ENCODE data around the gene RPL14.

Gene RPL14

GRCh38 chr3:40456940-40457823 is at the start of gene RPL14:
Gene RPL14, plus strand, starts transcription at chr3:40457339. Its CDS starts 133 bp downstream, at chr3:40457472.
- peaks cover 28% of the 10 kb centered on the region for H3K36me3 Mint-ChIP-seq
- no peaks in the 10 kb centered on the region for H3K9me3 Mint-ChIP-seq
- H3K4me1 Mint-ChIP-seq = peaks cover 56% of the 10 kb centered on the region
- peak within 1 kb of the TSS; percentile 93 for H3K4me3 Mint-ChIP-seq
- H3K27ac Mint-ChIP-seq = peak within 1 kb of the TSS; percentile 98
- no peaks in the 10 kb centered on the region for H3K27me3 Mint-ChIP-seq

GRCh38 chr3:40407611-40408010 is 49.5 kb upstream of the RPL14 start:
- Mint-ChIP-seq H3K36me3 (peaks cover 3% of the 10 kb centered on the region), H3K4me1 (no peaks in the 10 kb centered on the region), H3K4me3 (no peak overlapping the region), H3K27me3 (peaks cover 1% of the 10 kb centered on the region), H3K9me3 (no peaks in the 10 kb centered on the region), H3K27ac (no peak overlapping the region)

- H3K9me3 Mint-ChIP-seq = no peaks in the 10 kb centered on the region
- H3K27ac Mint-ChIP-seq = no peak overlapping the region
- peaks cover 4% of the 10 kb centered on the region for H3K36me3 Mint-ChIP-seq
- H3K4me1 Mint-ChIP-seq = no peaks in the 10 kb centered on the region
- peaks cover 9% of the 10 kb centered on the region for H3K27me3 Mint-ChIP-seq
- H3K4me3 Mint-ChIP-seq = no peak overlapping the region
Observed at GRCh38 chr3:40414270-40414669, 42.9 kb upstream of the RPL14 start.

- H3K27me3 Mint-ChIP-seq = peaks cover 7% of the 10 kb centered on the region
- no peak overlapping the region for H3K4me3 Mint-ChIP-seq
- no peak overlapping the region for H3K27ac Mint-ChIP-seq
- no peaks in the 10 kb centered on the region for H3K9me3 Mint-ChIP-seq
- H3K4me1 Mint-ChIP-seq = peaks cover 3% of the 10 kb centered on the region
- H3K36me3 Mint-ChIP-seq = peaks cover 6% of the 10 kb centered on the region
Observed at GRCh38 chr3:40417845-40418543, 39.1 kb upstream of the RPL14 start.

DNA sequence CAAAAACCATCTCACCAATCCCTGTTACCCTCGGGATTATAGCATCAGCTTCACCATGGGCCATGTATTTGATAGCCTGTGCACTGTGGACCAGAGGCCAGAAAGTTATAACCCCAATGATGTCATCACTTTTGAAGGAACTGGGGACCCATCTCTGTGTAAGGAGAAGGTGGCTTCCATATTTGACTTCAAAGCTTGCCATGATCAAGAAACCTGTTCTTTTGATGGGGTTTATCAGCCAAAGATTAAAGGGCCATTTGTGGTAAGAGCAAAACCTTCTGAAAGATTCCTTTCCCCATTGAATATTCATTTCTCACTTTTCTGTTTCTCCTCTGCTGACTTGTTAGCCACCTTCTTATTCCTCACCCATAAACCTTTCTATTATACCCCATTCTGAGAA is 34.3 kb upstream of the RPL14 start:
- Mint-ChIP-seq H3K4me3 (no peak overlapping the region), H3K27ac (no peak overlapping the region), H3K36me3 (peaks cover 10% of the 10 kb centered on the region), H3K4me1 (peaks cover 12% of the 10 kb centered on the region), H3K9me3 (no peaks in the 10 kb centered on the region), H3K27me3 (no peaks in the 10 kb centered on the region)

DNA sequence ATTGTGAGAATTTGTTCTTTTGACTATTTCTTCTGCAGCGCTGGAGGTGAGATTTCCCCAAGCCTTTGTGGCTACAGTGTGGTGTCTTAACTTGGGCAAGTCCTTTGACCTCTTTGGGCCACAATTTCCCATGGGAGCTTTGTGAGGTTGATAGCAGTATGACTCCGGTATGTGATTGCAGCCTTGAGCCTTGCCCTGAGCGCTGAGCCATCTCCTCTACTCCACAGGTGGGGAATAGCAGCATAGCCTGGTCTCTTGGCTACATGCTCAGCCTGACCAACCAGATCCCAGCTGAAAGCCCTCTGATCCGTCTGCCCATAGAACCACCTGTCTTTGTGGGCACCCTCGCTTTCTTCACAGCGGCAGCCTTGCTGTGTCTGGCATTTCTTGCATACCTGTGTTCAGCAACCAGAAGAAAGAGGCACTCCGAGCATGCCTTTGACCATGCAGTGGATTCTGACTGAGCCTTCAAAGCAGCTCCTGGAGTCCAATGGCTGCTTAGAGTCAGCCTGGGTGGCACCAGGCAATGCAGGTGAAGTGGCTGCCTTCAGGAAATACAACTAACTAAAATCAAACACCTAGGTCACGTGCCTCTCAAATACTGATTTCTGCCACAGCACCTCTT is 30.0 kb upstream of the RPL14 start:
- H3K27ac Mint-ChIP-seq = no peak overlapping the region
- H3K9me3 Mint-ChIP-seq = no peaks in the 10 kb centered on the region
- H3K36me3 Mint-ChIP-seq = peaks cover 10% of the 10 kb centered on the region
- H3K4me1 Mint-ChIP-seq = peaks cover 12% of the 10 kb centered on the region
- no peak overlapping the region for H3K4me3 Mint-ChIP-seq
- H3K27me3 Mint-ChIP-seq = peaks cover 4% of the 10 kb centered on the region

GRCh38 chr3:40432793-40433192 is 24.3 kb upstream of the RPL14 start:
- no peaks in the 10 kb centered on the region for H3K4me1 Mint-ChIP-seq
- peaks cover 4% of the 10 kb centered on the region for H3K27me3 Mint-ChIP-seq
- H3K9me3 Mint-ChIP-seq = no peaks in the 10 kb centered on the region
- H3K27ac Mint-ChIP-seq = no peak overlapping the region
- peaks cover 5% of the 10 kb centered on the region for H3K36me3 Mint-ChIP-seq
- no peak overlapping the region for H3K4me3 Mint-ChIP-seq

DNA sequence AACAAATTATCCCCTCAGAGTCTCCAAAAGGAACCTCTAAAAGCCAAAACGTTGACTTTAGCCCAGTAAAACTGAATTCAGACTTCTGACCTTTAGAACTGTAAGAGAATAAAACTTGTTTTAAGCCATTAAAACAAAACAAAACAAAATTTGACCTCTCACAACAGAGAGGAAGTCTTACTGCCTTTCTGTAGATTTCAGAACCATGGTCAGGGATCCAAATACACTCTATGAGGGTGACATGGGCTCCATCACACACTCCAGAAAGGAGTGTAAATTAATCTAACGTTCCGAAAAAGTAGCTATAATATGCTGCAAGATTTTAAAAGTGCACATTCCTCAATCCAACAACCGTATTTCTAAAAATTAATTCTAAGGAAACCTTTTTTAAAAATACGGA is 19.2 kb upstream of the RPL14 start:
- Mint-ChIP-seq H3K4me3 (no peak overlapping the region), H3K27me3 (no peaks in the 10 kb centered on the region), H3K27ac (no peak overlapping the region), H3K36me3 (peaks cover 3% of the 10 kb centered on the region), H3K4me1 (no peaks in the 10 kb centered on the region), H3K9me3 (no peaks in the 10 kb centered on the region)

DNA sequence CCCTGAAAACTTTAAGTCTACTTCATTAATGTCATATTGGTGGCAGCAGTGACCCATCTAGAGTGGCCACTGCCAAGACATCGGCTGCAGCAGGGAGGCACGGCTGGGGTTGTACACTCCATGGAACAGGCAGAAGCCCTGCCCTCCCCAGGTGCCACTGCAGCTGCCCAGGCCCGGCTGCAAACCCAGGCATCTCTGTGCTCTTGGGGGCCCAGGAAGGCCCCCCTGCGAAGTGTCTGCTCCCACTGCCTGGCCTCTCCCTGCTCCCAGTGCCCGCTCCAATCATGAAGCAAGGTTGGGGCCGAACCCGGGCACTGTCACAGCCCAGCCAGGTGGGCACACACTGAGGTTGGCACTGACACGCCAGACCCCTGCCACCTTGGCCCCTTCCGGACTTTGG is 12.1 kb upstream of the RPL14 start:
- no peaks in the 10 kb centered on the region for H3K9me3 Mint-ChIP-seq
- H3K27ac Mint-ChIP-seq = no peak overlapping the region
- H3K27me3 Mint-ChIP-seq = no peaks in the 10 kb centered on the region
- peaks cover 7% of the 10 kb centered on the region for H3K36me3 Mint-ChIP-seq
- no peaks in the 10 kb centered on the region for H3K4me1 Mint-ChIP-seq
- no peak overlapping the region for H3K4me3 Mint-ChIP-seq

- Mint-ChIP-seq H3K4me3 (no peak overlapping the region), H3K4me1 (no peaks in the 10 kb centered on the region), H3K36me3 (peaks cover 4% of the 10 kb centered on the region), H3K27me3 (no peaks in the 10 kb centered on the region), H3K9me3 (no peaks in the 10 kb centered on the region), H3K27ac (no peak overlapping the region)
Observed at GRCh38 chr3:40445880-40446279, 11.3 kb upstream of the RPL14 start.

DNA sequence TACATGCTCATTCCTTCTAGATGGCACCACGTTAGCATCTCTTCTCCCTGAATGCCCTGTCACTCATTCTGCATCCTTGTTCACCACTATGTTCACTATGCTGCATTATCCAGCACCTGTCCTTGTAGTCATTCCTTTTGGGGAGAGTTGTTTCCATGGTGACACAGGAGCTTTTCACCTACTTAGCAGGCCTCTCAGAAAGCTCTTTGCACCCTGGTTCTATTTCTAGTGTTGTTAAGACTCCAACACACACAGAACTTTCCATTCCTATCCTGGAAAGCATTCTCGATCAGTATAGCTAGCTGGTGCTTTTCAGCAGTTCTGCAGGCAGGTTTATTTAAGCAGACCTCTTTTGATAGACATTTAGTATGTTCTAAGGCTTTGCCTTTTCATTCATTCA is 6.7 kb upstream of the RPL14 start:
- no peak overlapping the region for H3K27ac Mint-ChIP-seq
- no peaks in the 10 kb centered on the region for H3K27me3 Mint-ChIP-seq
- H3K9me3 Mint-ChIP-seq = no peaks in the 10 kb centered on the region
- peaks cover 22% of the 10 kb centered on the region for H3K4me1 Mint-ChIP-seq
- no peak overlapping the region for H3K4me3 Mint-ChIP-seq
- peaks cover 4% of the 10 kb centered on the region for H3K36me3 Mint-ChIP-seq

- H3K4me3 Mint-ChIP-seq = no peak overlapping the region
Observed at GRCh38 chr3:40451551-40451950, 5.6 kb upstream of the RPL14 start.

DNA sequence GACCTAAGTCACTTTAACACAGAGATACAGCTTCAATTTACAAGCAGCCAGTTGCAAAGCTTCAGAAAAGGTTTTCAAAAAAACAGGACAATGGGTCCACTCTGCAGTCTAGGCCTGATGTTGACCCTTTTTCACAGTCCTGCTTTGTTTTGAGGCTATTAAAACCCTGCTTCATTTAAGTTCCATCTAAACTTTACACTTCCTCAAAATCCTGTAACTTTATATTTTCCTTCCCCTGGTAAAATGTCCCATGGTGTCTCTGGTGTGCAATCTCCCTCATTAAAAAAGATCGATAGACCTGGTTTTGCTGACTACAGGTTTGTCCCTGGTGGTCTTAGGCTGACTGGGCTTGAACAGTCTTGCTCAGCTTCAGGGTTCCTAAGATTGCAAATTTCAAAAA is 5.1 kb upstream of the RPL14 start:
- peak overlapping the region; percentile 98 for H3K4me3 Mint-ChIP-seq
- H3K9me3 Mint-ChIP-seq = no peaks in the 10 kb centered on the region
- no peak overlapping the region for H3K27ac Mint-ChIP-seq
- H3K36me3 Mint-ChIP-seq = no peaks in the 10 kb centered on the region
- peaks cover 28% of the 10 kb centered on the region for H3K4me1 Mint-ChIP-seq
- no peaks in the 10 kb centered on the region for H3K27me3 Mint-ChIP-seq

More at GRCh38 chr3:40451551-40451950, 5.6 kb upstream of the RPL14 start:
- no peaks in the 10 kb centered on the region for H3K36me3 Mint-ChIP-seq
- no peaks in the 10 kb centered on the region for H3K9me3 Mint-ChIP-seq
- peaks cover 28% of the 10 kb centered on the region for H3K4me1 Mint-ChIP-seq
- no peak overlapping the region for H3K27ac Mint-ChIP-seq
- no peaks in the 10 kb centered on the region for H3K27me3 Mint-ChIP-seq

DNA sequence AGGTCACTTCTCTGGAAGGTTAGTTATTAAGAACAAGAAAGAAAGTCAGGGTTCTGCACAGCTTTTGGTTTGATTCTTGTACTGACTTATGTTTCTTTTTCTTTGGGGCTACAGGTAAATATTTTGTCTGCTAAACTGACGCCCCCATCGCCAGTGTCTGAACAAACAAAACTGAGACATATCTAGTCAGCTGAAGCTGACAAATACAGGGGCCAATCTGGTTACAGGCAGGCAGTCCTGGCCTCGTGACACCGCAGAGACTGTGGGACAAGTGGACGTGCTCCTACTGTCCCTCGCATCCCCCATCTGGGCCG is 4.6 kb upstream of the RPL14 start:
- H3K36me3 Mint-ChIP-seq = no peaks in the 10 kb centered on the region
- H3K9me3 Mint-ChIP-seq = no peaks in the 10 kb centered on the region
- H3K27ac Mint-ChIP-seq = peak overlapping the region; percentile 97
- no peaks in the 10 kb centered on the region for H3K27me3 Mint-ChIP-seq
- H3K4me1 Mint-ChIP-seq = peaks cover 28% of the 10 kb centered on the region
- H3K4me3 Mint-ChIP-seq = peak overlapping the region; percentile 98

GRCh38 chr3:40452876-40453730 is 4.0 kb upstream of the RPL14 start:
- Mint-ChIP-seq H3K9me3 (no peaks in the 10 kb centered on the region), H3K27me3 (no peaks in the 10 kb centered on the region), H3K4me3 (peak overlapping the region; percentile 98), H3K27ac (peak overlapping the region; percentile 97), H3K36me3 (peaks cover 5% of the 10 kb centered on the region), H3K4me1 (peaks cover 30% of the 10 kb centered on the region)

Data from activated naive CD4-positive, alpha-beta T cell treated with anti-CD3 and anti-CD28 coated beads, Interleukin-2, amount 50 U/mL, for 24 hours (primary cell).